ENCODE measurements around the gene SIGLEC1. TPM values are rescaled to one million over a fixed set of nuclear protein-coding genes. Genes with fewer than 3 reads are reported as not detected.

The SIGLEC1 gene
- total and polyA plus RNA-seq, 5 donors from 2014 or later: not detected

GRCh38 chr20:3707508-3707899 is 4.9 kb downstream of the SIGLEC1 start:
- no peaks in the 10 kb centered on the region for H3K4me1 ChIP-seq (ENCODE audit: control insufficient read depth, insufficient read depth, low read length, poor library complexity, severe bottlenecking)
- no peaks in the 10 kb centered on the region for H3K4me1 Mint-ChIP-seq

GRCh38 chr20:3706774-3707507 is 5.5 kb downstream of the SIGLEC1 start:
- H3K4me1 Mint-ChIP-seq: no peaks in the 10 kb centered on the region
- DNase-seq (no peak), ATAC-seq (ENCODE audit: low read depth in 2 of 2) (no peak)
- no peaks in the 10 kb centered on the region for H3K9me3 Mint-ChIP-seq
- Histone ChIP-seq H3K9me3 (ENCODE audit: control insufficient read depth in 2 of 2, low read length in 2 of 2) (no peaks in the 10 kb centered on the region), H3K27ac (ENCODE audit: insufficient read depth, low read length, poor library complexity, severe bottlenecking) (no peak overlapping the region), H3K27me3 (ENCODE audit: control insufficient read depth, insufficient read depth, low read length) (no peaks in the 10 kb centered on the region), H3K4me1 (ENCODE audit: control insufficient read depth, insufficient read depth, low read length, poor library complexity, severe bottlenecking) (no peaks in the 10 kb centered on the region), H3K36me3 (ENCODE audit: control insufficient read depth, insufficient read depth, low read length) (no peaks in the 10 kb centered on the region), H3K4me3 (ENCODE audit: low read depth, low read length) (no peak overlapping the region)
- H3K27me3 Mint-ChIP-seq: peaks cover 11% of the 10 kb centered on the region
- no peak overlapping the region for H3K27ac Mint-ChIP-seq
- no peaks in the 10 kb centered on the region for H3K36me3 Mint-ChIP-seq
- no peak overlapping the region for H3K4me3 Mint-ChIP-seq

More at GRCh38 chr20:3707508-3707899, 4.9 kb downstream of the SIGLEC1 start:
- no peak for DNase-seq
- H3K9me3 Mint-ChIP-seq: no peaks in the 10 kb centered on the region
- no peaks in the 10 kb centered on the region for H3K36me3 Mint-ChIP-seq
- Histone ChIP-seq H3K36me3 (ENCODE audit: control insufficient read depth, insufficient read depth, low read length) (no peaks in the 10 kb centered on the region), H3K27ac (ENCODE audit: insufficient read depth, low read length, poor library complexity, severe bottlenecking) (no peak overlapping the region), H3K9me3 (ENCODE audit: control insufficient read depth in 2 of 2, low read length in 2 of 2) (no peaks in the 10 kb centered on the region), H3K27me3 (ENCODE audit: control insufficient read depth, insufficient read depth, low read length) (no peaks in the 10 kb centered on the region), H3K4me3 (ENCODE audit: low read depth, low read length) (no peak overlapping the region)
- no peak overlapping the region for H3K27ac Mint-ChIP-seq
- H3K4me3 Mint-ChIP-seq: no peak overlapping the region
- no peak for ATAC-seq (ENCODE audit: low read depth in 2 of 2)
- H3K27me3 Mint-ChIP-seq: peaks cover 11% of the 10 kb centered on the region

DNA sequence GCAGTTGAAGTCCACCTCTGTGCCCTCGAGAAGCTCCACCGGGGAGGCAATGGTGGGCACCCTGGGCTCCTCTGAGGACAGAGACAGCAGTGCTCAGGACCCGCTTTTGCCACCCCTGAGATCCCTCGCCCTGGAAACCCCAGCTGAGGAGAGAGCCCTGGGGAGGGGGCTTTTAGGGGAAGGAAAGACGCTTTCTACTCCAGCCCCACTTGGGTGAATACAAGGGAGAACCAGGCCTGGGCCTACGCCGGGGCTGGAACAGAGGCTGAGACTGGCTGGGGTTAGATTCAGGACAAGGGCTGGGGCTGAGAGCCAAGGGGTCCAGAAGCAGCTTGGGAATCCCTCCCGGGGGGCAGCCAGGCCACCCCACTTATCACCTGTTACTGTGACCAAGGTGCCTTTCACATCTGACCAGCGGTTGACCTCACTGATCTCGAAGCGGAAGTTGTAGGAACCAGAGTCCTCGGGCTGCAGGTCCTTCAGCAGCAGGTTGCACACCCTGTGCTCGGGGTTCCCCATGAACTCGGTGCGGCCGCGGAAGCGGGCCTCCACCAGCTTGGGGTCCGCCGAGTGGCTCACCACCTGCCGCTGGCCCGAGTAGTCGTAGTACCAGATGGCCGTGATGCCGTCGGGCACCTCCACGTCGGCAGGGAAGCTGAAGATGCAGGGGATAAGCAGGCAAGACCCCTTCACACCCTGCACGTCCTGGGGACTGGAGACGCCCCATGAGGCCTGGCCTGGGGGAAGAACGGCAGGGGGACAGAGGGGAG is 6.2 kb downstream of the SIGLEC1 start:
- Mint-ChIP-seq H3K4me1 (no peaks in the 10 kb centered on the region), H3K27ac (no peak overlapping the region), H3K27me3 (peaks cover 11% of the 10 kb centered on the region), H3K9me3 (no peaks in the 10 kb centered on the region), H3K4me3 (no peak overlapping the region), H3K36me3 (no peaks in the 10 kb centered on the region)
- Histone ChIP-seq H3K4me3 (ENCODE audit: low read depth, low read length) (no peak overlapping the region), H3K27me3 (ENCODE audit: control insufficient read depth, insufficient read depth, low read length) (no peaks in the 10 kb centered on the region), H3K9me3 (ENCODE audit: control insufficient read depth in 2 of 2, low read length in 2 of 2) (no peaks in the 10 kb centered on the region), H3K27ac (ENCODE audit: insufficient read depth, low read length, poor library complexity, severe bottlenecking) (no peak overlapping the region), H3K4me1 (ENCODE audit: control insufficient read depth, insufficient read depth, low read length, poor library complexity, severe bottlenecking) (no peaks in the 10 kb centered on the region), H3K36me3 (ENCODE audit: control insufficient read depth, insufficient read depth, low read length) (no peaks in the 10 kb centered on the region)
- ATAC-seq (ENCODE audit: low read depth in 2 of 2) (no peak), DNase-seq (no peak)

DNA sequence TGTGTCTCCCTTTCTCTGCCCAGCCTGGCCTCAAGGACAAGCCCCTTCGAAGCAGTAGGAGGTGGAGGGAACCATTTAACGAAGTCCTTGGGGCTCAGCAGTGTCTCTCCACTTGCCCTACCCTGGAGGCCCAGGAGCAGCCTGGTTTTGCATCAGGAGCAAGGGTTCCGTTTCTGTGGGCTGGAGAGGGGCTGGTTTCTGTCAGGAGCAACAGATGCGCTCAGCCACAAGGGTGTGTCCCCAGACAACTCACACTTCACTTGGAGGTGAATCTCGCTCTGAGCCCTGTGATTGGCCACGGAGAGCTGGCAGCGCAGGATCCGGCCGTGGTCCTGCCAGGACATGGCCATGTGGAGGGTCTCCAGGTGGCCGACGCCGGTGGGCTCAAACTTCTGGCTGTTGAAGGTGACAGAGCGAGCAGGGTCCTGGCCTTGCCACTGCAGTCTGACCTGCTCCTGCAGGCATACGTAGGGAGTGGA is 6.9 kb downstream of the SIGLEC1 start:
- no peaks in the 10 kb centered on the region for H3K27me3 ChIP-seq (ENCODE audit: control insufficient read depth, insufficient read depth, low read length)
- Mint-ChIP-seq H3K9me3 (no peaks in the 10 kb centered on the region), H3K36me3 (no peaks in the 10 kb centered on the region), H3K4me3 (no peak overlapping the region), H3K27me3 (peaks cover 11% of the 10 kb centered on the region), H3K4me1 (no peaks in the 10 kb centered on the region), H3K27ac (no peak overlapping the region)
- ATAC-seq (ENCODE audit: low read depth in 2 of 2) (no peak), DNase-seq (no peak)
- H3K4me3 ChIP-seq (ENCODE audit: low read depth, low read length): no peak overlapping the region
- no peaks in the 10 kb centered on the region for H3K9me3 ChIP-seq (ENCODE audit: control insufficient read depth in 2 of 2, low read length in 2 of 2)
- no peak overlapping the region for H3K27ac ChIP-seq (ENCODE audit: insufficient read depth, low read length, poor library complexity, severe bottlenecking)
- no peaks in the 10 kb centered on the region for H3K4me1 ChIP-seq (ENCODE audit: control insufficient read depth, insufficient read depth, low read length, poor library complexity, severe bottlenecking)
- no peaks in the 10 kb centered on the region for H3K36me3 ChIP-seq (ENCODE audit: control insufficient read depth, insufficient read depth, low read length)

DNA sequence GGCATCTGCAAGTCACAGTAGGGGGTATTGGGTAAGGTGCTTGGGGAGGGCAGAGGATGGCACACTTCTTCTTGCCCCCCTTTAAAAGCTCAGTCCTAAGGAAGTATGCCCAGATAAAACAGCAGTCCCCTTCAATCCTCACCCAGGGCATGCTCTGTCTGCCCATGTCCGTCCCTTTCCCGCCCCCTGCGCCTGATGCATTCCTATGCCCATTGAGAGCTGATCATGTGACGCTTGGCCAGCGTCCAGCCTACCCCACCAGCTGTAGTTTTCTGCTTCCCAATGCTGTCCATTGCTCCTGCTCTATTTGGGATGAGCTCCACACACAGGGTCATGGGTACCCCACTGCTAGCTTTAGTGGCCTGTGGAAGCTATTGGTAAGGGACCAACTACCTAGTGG is 8.3 kb downstream of the SIGLEC1 start:
- Histone ChIP-seq H3K36me3 (ENCODE audit: control insufficient read depth, insufficient read depth, low read length) (no peaks in the 10 kb centered on the region), H3K4me1 (ENCODE audit: control insufficient read depth, insufficient read depth, low read length, poor library complexity, severe bottlenecking) (no peaks in the 10 kb centered on the region), H3K27ac (ENCODE audit: insufficient read depth, low read length, poor library complexity, severe bottlenecking) (no peak overlapping the region), H3K9me3 (ENCODE audit: control insufficient read depth in 2 of 2, low read length in 2 of 2) (no peaks in the 10 kb centered on the region), H3K4me3 (ENCODE audit: low read depth, low read length) (no peak overlapping the region), H3K27me3 (ENCODE audit: control insufficient read depth, insufficient read depth, low read length) (no peaks in the 10 kb centered on the region)
- no peak for ATAC-seq (ENCODE audit: low read depth in 2 of 2)
- Mint-ChIP-seq H3K27me3 (peaks cover 11% of the 10 kb centered on the region), H3K4me3 (no peak overlapping the region), H3K4me1 (no peaks in the 10 kb centered on the region), H3K36me3 (no peaks in the 10 kb centered on the region), H3K27ac (no peak overlapping the region), H3K9me3 (no peaks in the 10 kb centered on the region)
- no peak for DNase-seq

GRCh38 chr20:3702611-3703391 is 9.6 kb downstream of the SIGLEC1 start:
- no peak for ATAC-seq (ENCODE audit: low read depth in 2 of 2)
- Mint-ChIP-seq H3K4me3 (no peak overlapping the region), H3K4me1 (no peaks in the 10 kb centered on the region), H3K27me3 (peaks cover 15% of the 10 kb centered on the region), H3K27ac (no peak overlapping the region), H3K36me3 (no peaks in the 10 kb centered on the region), H3K9me3 (no peaks in the 10 kb centered on the region)
- no peaks in the 10 kb centered on the region for H3K27me3 ChIP-seq (ENCODE audit: control insufficient read depth, insufficient read depth, low read length)
- H3K9me3 ChIP-seq (ENCODE audit: control insufficient read depth in 2 of 2, low read length in 2 of 2): no peaks in the 10 kb centered on the region
- no peaks in the 10 kb centered on the region for H3K4me1 ChIP-seq (ENCODE audit: control insufficient read depth, insufficient read depth, low read length, poor library complexity, severe bottlenecking)
- no peak overlapping the region for H3K27ac ChIP-seq (ENCODE audit: insufficient read depth, low read length, poor library complexity, severe bottlenecking)
- no peak overlapping the region for H3K4me3 ChIP-seq (ENCODE audit: low read depth, low read length)
- no peaks in the 10 kb centered on the region for H3K36me3 ChIP-seq (ENCODE audit: control insufficient read depth, insufficient read depth, low read length)
- no peak for DNase-seq

GRCh38 chr20:3701061-3701998 is 11.1 kb downstream of the SIGLEC1 start:
- Mint-ChIP-seq H3K27ac (no peak overlapping the region), H3K4me1 (no peaks in the 10 kb centered on the region), H3K4me3 (no peak overlapping the region), H3K9me3 (no peaks in the 10 kb centered on the region), H3K36me3 (no peaks in the 10 kb centered on the region), H3K27me3 (peaks cover 15% of the 10 kb centered on the region)
- ATAC-seq (ENCODE audit: low read depth in 2 of 2) (no peak), DNase-seq (no peak)
- Histone ChIP-seq H3K4me1 (ENCODE audit: control insufficient read depth, insufficient read depth, low read length, poor library complexity, severe bottlenecking) (no peaks in the 10 kb centered on the region), H3K27me3 (ENCODE audit: control insufficient read depth, insufficient read depth, low read length) (no peaks in the 10 kb centered on the region), H3K4me3 (ENCODE audit: low read depth, low read length) (no peak overlapping the region), H3K27ac (ENCODE audit: insufficient read depth, low read length, poor library complexity, severe bottlenecking) (no peak overlapping the region), H3K36me3 (ENCODE audit: control insufficient read depth, insufficient read depth, low read length) (no peaks in the 10 kb centered on the region), H3K9me3 (ENCODE audit: control insufficient read depth in 2 of 2, low read length in 2 of 2) (peaks cover 0 to 1% of the 10 kb centered on the region in 2 experiments)
